Measurements from ENCODE around the gene ARL17A. TPM values are rescaled to one million over a fixed set of nuclear protein-coding genes. Genes with fewer than 3 reads are reported as not detected.
"Not testable (repeated sequence)": the region's sequence is repeated elsewhere in the genome, so short reads cannot be mapped to it uniquely, and the experiment has no call there.

The ARL17A gene
- polyA plus RNA-seq, 1 donor from 2014 or later: 5.9 TPM

DNA sequence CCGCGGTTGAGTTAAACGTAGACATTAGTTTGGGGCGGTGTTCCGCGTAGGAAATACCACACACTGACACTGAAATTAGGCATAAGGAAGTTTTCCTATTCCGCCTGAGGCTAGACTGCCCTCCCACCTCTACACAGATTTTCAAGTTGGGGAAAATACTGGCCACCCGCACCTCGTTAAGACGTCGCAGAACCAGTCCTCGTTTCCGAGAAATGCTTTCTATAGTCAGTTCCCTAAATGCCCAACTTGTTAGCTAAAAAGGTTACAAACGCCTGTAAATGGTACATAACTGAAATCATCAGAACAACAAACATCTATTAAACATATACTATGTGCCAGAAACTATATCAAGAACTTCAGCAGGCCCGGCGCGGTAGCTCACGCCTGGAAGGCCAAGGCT, 591 bp upstream of the ARL17A start:
- H3K36me3 Mint-ChIP-seq, H3K27me3 Mint-ChIP-seq, H3K4me1 Mint-ChIP-seq, H3K9me3 Mint-ChIP-seq: not testable (repeated sequence)
- Mint-ChIP-seq H3K4me3 (peak overlapping the region in 2 of 4 donors; percentile 69 to 81), H3K27ac (peak overlapping the region in 1 of 3 donors; percentile 71)

DNA sequence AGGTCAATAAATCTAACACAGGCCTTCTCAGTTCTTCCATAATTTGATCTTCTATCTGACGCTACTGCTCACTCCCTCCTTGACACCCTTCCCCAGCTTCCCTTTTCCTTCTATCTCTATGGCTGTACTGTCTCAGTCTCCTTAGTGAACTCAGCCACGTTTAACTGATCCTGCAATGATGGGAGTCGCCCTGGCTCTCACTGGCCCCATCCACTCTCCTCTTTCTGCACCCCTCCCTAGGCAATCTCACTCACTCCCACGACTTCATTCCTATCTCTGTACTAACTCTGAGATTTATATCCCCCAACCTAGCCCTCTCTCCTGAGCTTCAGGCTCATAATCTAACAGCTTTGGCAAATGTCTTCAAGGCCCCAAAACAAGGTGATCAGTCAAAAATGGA, 7.7 kb downstream of the ARL17A start:
- H3K4me1 Mint-ChIP-seq, H3K36me3 Mint-ChIP-seq, H3K27me3 Mint-ChIP-seq, H3K4me3 Mint-ChIP-seq, H3K9me3 Mint-ChIP-seq, H3K27ac Mint-ChIP-seq: not testable (repeated sequence)

DNA sequence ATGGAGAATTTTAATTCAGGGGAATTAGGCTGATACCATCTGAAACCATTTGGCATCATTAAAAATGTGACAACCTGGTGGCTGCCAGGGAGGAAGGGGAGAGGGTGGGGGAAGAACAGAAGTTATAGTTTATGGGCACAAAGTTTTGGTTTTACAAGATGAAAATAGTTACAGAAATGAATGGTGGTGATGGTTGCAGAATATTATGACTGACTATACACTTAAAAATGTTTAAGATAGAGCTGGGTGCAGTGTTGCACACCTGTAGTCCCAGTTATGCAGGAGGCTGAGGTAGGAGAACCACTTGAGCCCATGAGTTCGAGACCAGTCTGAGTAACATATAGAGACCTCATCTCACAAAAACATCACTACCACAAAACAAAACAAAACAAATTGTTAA, 12.5 kb downstream of the ARL17A start:
- not testable (repeated sequence) for H3K4me3 Mint-ChIP-seq, H3K9me3 Mint-ChIP-seq, H3K4me1 Mint-ChIP-seq, H3K27me3 Mint-ChIP-seq, H3K27ac Mint-ChIP-seq, H3K36me3 Mint-ChIP-seq

DNA sequence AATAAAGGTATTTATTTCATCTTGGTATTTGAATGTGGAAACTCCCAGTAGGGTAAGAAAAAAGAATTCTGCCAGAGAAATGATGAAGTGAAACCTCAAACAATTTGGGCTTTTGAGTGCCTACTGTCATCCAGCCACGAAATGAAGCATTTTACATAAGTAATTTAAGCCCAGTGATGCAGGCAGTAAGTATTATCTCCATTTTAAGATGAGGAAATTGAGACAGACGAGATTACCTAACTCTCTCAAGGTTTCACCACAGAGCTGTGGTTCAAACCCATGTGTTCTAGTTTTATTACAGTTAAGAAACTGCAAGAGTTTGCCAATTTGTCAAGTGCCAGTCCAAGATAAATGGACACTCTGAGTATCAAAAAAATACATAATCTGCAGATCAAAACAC, 13.2 kb downstream of the ARL17A start:
- H3K4me3 Mint-ChIP-seq, H3K4me1 Mint-ChIP-seq: not testable (repeated sequence)

DNA sequence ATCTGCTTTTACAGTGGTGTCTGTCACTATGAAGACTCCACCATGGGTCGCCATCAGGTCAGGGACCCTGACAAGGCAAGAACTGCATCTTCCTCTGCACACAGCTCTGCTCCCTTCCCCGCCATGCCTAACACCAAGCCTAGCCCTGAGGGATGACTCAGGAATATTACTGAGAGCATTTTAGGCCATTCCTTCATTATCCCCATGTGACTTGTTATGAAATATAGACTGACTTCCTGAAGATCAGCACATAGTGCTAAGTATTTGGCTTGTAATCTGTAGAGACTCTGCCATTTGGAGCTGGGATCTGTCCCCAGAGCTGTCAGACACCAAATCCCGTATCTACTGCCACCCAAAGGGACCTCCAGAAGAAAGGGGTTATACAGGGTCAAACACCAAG, 19.4 kb downstream of the ARL17A start:
- not testable (repeated sequence) for H3K27me3 Mint-ChIP-seq, H3K4me1 Mint-ChIP-seq, H3K9me3 Mint-ChIP-seq

More for the DNA sequence above, 13.2 kb downstream of the ARL17A start:
- not testable (repeated sequence) for H3K9me3 Mint-ChIP-seq, H3K27ac Mint-ChIP-seq, H3K36me3 Mint-ChIP-seq, H3K27me3 Mint-ChIP-seq

DNA sequence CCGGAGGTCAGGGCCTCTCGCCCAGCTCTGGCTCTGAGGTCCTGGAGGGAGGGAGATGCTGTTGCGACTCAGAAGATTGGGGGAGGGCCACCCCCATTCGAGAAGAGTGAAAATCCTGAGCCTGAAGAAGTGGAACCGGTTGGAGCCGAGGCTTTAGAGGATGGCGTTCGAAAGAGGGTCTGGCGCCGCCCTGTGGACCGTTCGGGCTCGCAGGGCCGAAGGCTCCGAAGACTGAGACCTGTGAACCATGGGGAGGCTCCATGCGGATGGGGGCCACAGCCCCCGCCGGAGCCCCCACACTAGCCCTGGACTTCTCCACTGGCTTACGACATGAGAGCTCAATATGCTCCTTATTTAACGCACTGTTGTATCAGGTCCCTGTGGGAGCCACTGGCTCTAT, 20.3 kb downstream of the ARL17A start:
- not testable (repeated sequence) for H3K9me3 Mint-ChIP-seq, H3K27ac Mint-ChIP-seq, H3K4me1 Mint-ChIP-seq, H3K4me3 Mint-ChIP-seq, H3K27me3 Mint-ChIP-seq, H3K36me3 Mint-ChIP-seq

More for the DNA sequence above, 19.4 kb downstream of the ARL17A start:
- H3K27ac Mint-ChIP-seq, H3K36me3 Mint-ChIP-seq, H3K4me3 Mint-ChIP-seq: not testable (repeated sequence)

DNA sequence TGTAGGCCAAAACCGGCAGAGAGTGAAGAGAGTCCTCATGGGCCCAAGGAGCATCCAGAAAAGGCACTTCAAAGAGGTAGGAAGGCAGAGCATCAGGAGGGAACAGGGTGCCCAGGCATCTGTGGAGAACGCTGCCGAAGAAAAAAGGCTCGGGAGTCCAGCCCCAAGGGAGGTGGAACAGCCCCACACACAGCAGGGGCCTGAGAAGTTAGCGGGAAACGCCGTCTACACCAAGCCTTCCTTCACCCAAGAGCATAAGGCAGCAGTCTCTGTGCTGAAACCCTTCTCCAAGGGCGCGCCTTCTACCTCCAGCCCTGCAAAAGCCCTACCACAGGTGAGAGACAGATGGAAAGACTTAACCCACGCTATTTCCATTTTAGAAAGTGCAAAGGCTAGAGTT, 30.9 kb downstream of the ARL17A start:
- H3K36me3 Mint-ChIP-seq, H3K27me3 Mint-ChIP-seq, H3K27ac Mint-ChIP-seq, H3K4me1 Mint-ChIP-seq, H3K9me3 Mint-ChIP-seq, H3K4me3 Mint-ChIP-seq: not testable (repeated sequence)

DNA sequence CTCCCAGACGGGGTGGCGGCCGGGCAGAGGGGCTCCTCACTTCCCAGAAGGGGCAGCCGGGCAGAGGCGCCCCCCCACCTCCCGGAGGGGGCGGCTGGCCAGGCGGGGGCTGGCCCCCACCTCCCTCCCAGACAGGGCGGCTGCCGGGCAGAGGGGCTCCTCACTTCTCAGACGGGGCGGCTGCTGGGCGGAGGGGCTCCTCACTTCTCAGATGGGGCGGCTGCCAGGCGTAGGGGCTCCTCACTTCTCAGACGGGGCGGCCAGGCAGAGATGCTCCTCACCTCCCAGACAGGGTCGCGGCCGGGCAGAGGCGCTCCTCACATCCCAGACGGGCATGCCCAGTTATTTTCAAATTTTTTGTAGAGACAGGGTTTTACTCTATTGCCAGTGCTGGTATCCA, 44.8 kb downstream of the ARL17A start:
- not testable (repeated sequence) for H3K9me3 Mint-ChIP-seq, H3K27me3 Mint-ChIP-seq, H3K36me3 Mint-ChIP-seq, H3K4me1 Mint-ChIP-seq, H3K4me3 Mint-ChIP-seq, H3K27ac Mint-ChIP-seq

DNA sequence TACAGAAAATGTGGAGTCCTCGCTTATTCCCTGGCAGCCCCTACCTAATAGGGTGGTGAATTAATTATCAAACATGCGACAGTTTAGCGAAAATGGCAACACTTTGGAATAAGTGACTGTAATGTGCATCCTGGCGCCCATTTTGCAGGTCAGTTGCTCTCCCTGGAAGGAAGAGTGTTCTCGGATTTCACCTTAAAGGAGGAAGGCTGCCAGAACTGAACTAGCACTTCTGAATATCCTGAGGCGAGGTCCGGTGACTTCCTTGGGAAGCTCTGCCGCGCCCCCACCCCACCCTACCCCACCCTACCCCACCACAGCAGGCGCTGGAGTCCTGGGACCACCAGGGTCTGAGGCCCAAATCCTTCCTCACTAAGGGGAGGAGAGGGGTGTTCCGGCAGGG, 67.3 kb downstream of the ARL17A start, which contains the start of gene LRRC37A2:
Gene LRRC37A2 (plus strand): TSS at position 301 of the 400 bp plus-strand sequence. CDS start 245 bp downstream, outside the sequence.
- not testable (repeated sequence) for H3K4me3 Mint-ChIP-seq, H3K27me3 Mint-ChIP-seq, H3K27ac Mint-ChIP-seq, H3K36me3 Mint-ChIP-seq, H3K9me3 Mint-ChIP-seq, H3K4me1 Mint-ChIP-seq

DNA sequence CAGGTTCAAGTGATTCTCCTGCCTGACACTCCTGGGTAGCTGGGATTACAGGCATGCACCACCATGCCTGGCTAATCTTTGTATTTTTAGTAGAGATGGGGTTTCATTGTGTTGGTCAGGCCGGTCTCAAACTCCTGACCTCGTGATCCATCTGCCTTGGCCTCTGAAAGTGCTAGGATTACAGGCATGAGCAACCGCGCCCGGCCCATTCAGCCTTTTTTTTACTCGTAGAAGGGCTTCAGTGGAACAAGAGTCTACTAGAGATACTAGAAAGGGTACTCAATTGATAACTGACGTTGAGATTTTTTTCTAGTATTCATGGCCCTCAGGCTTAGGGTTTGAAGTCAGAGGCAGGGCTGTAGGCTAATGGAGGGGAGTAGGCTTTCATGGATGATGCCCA, 73.6 kb downstream of the ARL17A start:
- H3K9me3 Mint-ChIP-seq, H3K4me1 Mint-ChIP-seq, H3K36me3 Mint-ChIP-seq, H3K27me3 Mint-ChIP-seq, H3K27ac Mint-ChIP-seq, H3K4me3 Mint-ChIP-seq: not testable (repeated sequence)

DNA sequence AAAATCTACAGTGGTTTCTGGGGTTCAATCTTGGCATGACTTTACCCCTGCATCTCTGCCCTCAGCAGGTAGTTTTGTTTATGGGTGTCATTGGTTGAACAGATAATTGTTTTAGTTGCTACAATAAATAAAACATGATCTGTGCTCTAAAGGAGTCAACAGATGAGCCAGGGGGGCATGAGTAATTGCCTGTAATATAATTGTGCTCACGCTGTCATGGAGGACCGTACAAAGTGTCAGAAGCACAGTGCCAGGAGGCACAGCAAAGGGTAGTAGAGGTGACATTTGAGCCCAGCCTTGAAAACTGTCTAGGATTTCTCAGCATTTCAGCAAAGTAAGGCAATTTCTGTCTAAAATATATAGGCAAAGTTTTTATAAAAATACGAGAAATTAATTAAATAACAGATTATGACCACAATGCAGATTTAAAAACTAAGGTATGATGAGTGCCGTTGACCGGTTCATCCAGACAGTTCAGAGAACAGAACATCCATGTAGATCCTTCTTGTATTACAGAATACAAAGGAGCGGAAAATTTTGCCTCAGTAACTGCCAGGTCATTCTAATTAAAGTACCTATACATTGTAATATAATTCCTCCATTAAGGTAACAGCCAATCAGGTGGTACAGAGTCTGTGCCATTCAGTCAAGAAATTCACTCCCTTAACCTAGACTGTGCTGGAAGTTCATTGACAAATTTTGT, 79.9 kb downstream of the ARL17A start:
- not testable (repeated sequence) for H3K4me1 Mint-ChIP-seq, H3K27me3 Mint-ChIP-seq, H3K27ac Mint-ChIP-seq, H3K4me3 Mint-ChIP-seq, H3K36me3 Mint-ChIP-seq, H3K9me3 Mint-ChIP-seq

DNA sequence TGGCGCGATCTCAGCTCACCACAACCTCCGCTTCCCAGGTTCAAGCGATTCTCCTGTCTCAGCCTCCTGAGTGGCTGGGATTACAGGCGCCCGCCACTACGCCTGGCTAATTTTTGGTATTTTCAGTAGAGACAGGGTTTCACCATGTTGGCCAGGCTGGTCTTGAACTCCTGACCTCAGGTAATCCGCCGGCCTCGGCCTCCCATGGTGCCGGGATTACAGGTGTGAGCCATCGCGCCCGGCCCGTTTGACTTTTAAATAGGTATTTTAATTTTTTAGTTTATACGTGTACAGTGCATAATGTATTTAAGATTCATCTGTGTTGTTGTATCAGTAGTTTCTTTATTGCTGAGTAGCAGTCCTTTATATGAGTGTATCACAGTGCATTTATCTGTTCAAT, 87.5 kb downstream of the ARL17A start:
- H3K4me3 Mint-ChIP-seq, H3K4me1 Mint-ChIP-seq, H3K36me3 Mint-ChIP-seq, H3K27me3 Mint-ChIP-seq, H3K9me3 Mint-ChIP-seq, H3K27ac Mint-ChIP-seq: not testable (repeated sequence)

DNA sequence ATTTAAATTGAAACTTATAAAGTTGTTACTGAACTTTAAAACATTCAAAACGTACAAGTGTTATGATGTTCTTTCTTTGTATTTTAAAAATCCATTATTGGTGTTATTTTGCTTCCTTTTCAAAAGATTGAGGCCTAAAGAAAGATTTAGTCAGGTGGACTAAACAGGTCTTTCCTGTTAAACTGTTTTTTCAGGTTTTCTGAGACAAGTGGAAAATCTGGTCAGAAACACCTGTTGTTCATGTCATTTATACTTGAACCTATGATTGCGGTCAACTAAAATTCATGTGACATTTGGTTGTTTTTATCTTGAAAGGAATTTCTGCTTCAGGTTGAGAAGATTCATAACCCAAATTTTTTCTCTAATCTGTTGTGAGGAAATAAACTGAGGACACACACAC, 98.2 kb downstream of the ARL17A start:
- H3K27me3 Mint-ChIP-seq, H3K4me1 Mint-ChIP-seq, H3K9me3 Mint-ChIP-seq, H3K27ac Mint-ChIP-seq, H3K4me3 Mint-ChIP-seq, H3K36me3 Mint-ChIP-seq: not testable (repeated sequence)

DNA sequence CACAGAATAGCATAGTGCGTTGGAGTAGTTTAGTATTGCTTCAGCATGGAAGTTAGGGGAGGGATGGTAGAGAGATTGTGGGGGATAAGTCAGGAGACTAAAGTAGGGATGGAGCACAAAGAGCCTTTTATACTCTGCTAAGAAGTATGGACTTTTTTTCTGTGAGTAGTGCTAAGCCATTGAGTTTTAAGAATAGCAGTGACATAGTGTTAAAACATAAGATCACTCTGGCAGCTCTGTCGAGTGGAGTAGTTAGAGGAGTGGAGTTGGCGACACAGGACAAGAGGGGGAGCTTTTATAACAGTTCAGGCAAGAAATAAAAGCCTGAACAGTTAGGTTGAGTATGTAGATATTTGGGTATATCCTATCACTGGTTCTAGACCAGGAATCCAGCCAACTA, 100.7 kb downstream of the ARL17A start:
- not testable (repeated sequence) for H3K27ac Mint-ChIP-seq, H3K4me1 Mint-ChIP-seq, H3K27me3 Mint-ChIP-seq, H3K36me3 Mint-ChIP-seq, H3K9me3 Mint-ChIP-seq, H3K4me3 Mint-ChIP-seq

DNA sequence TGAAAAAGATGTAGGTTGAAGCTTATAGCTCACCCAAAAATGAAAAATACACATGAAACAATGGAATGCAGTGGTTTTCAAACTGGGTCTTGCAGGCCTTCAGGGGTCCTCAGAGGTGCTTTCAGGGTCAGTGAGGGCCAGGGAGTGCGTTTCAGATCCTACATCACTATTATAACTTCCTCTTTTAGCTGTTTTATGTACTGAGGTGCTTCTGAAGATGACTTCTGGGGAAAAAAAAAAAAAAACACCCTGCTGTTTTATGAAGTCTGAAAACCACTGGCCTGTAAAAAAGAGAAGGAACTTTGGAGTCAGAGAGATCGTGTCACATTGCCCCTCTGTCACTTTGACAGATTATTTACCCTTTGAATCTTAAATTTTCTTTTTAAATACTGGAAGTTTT, 103.9 kb downstream of the ARL17A start:
- peak overlapping the region in 1 of 4 donors; percentile 6 for H3K4me3 Mint-ChIP-seq
- H3K9me3 Mint-ChIP-seq, H3K4me1 Mint-ChIP-seq, H3K36me3 Mint-ChIP-seq, H3K27me3 Mint-ChIP-seq, H3K27ac Mint-ChIP-seq: not testable (repeated sequence)

DNA sequence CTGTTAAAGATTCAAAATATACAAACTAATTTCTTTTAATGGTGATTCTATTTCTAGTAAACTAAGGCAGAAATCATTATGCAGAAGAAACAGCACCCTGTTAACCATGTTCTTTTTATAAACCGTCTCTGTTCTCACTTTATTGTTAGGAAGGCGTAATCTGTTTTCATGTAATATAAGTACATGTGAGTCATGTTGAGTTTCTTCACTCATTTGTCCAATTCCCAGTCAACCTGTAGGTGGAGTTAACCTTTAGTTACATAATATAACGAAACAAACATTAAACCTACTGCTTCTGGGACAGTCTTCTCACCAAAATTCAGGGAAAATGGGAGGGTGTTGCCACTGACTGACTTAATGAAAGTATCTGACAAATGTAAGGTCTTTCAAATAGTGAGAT, 105.0 kb downstream of the ARL17A start:
- H3K4me3 Mint-ChIP-seq, H3K27ac Mint-ChIP-seq, H3K36me3 Mint-ChIP-seq, H3K4me1 Mint-ChIP-seq, H3K27me3 Mint-ChIP-seq, H3K9me3 Mint-ChIP-seq: not testable (repeated sequence)

DNA sequence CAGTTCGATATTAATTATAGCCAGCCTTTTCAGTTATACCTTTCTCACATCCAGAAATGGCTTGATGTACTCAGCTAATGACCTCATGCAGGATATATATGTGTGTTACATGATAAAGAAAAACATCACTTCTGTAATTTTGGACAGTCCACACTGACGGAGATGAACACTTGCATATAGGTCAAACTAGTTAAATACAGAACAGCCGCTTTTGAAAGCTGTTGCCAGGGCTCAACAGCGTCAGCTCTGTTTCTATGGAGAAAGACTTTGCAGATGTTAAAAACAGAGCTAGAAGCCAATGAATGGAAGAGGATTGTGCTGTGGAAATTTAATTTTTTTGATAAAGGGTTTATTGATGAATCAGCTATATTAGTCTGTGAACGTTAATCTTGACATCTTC, 111.9 kb downstream of the ARL17A start:
- not testable (repeated sequence) for H3K27me3 Mint-ChIP-seq, H3K4me3 Mint-ChIP-seq, H3K27ac Mint-ChIP-seq, H3K36me3 Mint-ChIP-seq, H3K9me3 Mint-ChIP-seq, H3K4me1 Mint-ChIP-seq
